Osteoblast (primary cell): ENCODE results near the gene FERD3L. TPM values are rescaled to one million over a fixed set of nuclear protein-coding genes. Genes with fewer than 3 reads are reported as not detected.

ENCODE experiments used
- DNase-seq: peaks from one replicate; pipeline ENCODE4 v3.0.0; 2011; ENCODE audit warnings: low spot score, mixed read lengths; ENCODE audit not compliant: insufficient read length; ENCODE audit errors: missing footprints
- H2AFZ ChIP-seq: 2 replicates; pipeline ENCODE4 v1.6.0; 2011; ENCODE audit warnings: mild to moderate bottlenecking, low read length
- H3K27ac ChIP-seq: 2 replicates; pipeline ENCODE4 v1.5.1; 2011; ENCODE audit warnings: mild to moderate bottlenecking, low read depth, low read length, moderate library complexity
- H3K27me3 ChIP-seq: 2 replicates; pipeline ENCODE4 v1.6.0; 2012; ENCODE audit warnings: mild to moderate bottlenecking, control low read depth, inconsistent platforms, low read length, moderate library complexity; ENCODE audit not compliant: insufficient read depth
- H3K36me3 ChIP-seq: 2 replicates; pipeline ENCODE4 v1.5.1; 2011; ENCODE audit warnings: mild to moderate bottlenecking, low read length, control low read depth, moderate library complexity; ENCODE audit not compliant: insufficient read depth
- H3K4me1 ChIP-seq: 2 replicates; pipeline ENCODE4 v1.5.1; 2011; ENCODE audit warnings: mild to moderate bottlenecking, low read length, control low read depth, moderate library complexity; ENCODE audit not compliant: insufficient read depth
- H3K4me2 ChIP-seq: 2 replicates; pipeline ENCODE4 v1.6.0; 2011; ENCODE audit warnings: mild to moderate bottlenecking, low read length; ENCODE audit not compliant: insufficient read depth
- H3K4me3 ChIP-seq: fragments of 200-600 bp; sonication (generic); 3 replicates; pipeline ENCODE4 v1.5.1; 2012; ENCODE audit warnings: mild to moderate bottlenecking, low read length, inconsistent platforms; ENCODE audit not compliant: insufficient read depth
- H3K79me2 ChIP-seq: 2 replicates; pipeline ENCODE4 v1.6.0; 2012; ENCODE audit warnings: mild to moderate bottlenecking, low read length, control low read depth, inconsistent platforms; ENCODE audit not compliant: insufficient read depth
- H3K9me3 ChIP-seq: 2 replicates; pipeline ENCODE4 v1.5.1; 2011; ENCODE audit warnings: low read depth, low read length, control low read depth
- H4K20me1 ChIP-seq: 2 replicates; pipeline ENCODE4 v1.6.0; 2012; ENCODE audit warnings: mild to moderate bottlenecking, low read length, control low read depth; ENCODE audit not compliant: insufficient read depth
- CTCF ChIP-seq: IDR thresholded peaks from 2 replicates; pipeline ENCODE4 v1.5.1; 2011; ENCODE audit warnings: mild to moderate bottlenecking, low read depth, low read length, moderate library complexity; ENCODE audit errors: extremely low read depth
- total RNA-seq: library from RNA; depleted of rRNA; stranded (reverse); fragments of >200 nt; gene quantifications from 2 replicates; pipeline ENCODE4 v1.2.3, GENCODE V29; 2012

The FERD3L gene
- total RNA-seq, 1 donor: not detected

GRCh38 chr7:19112274-19113001 is 32.8 kb downstream of the FERD3L start:
- no peaks in the 10 kb centered on the region for H3K36me3 ChIP-seq

GRCh38 chr7:19111474-19112273 is 33.5 kb downstream of the FERD3L start:
- H3K4me3 ChIP-seq: peak overlapping the region; percentile 71
- H3K36me3 ChIP-seq: no peaks in the 10 kb centered on the region
- H3K79me2 ChIP-seq: peaks cover 69% of the 10 kb centered on the region
- peaks cover 8% of the 10 kb centered on the region for H4K20me1 ChIP-seq
- no peaks in the 10 kb centered on the region for H3K27me3 ChIP-seq
- peak; percentile 76 for DNase-seq
- TF ChIP-seq CTCF: no peak
- peak overlapping the region; percentile 80 for H3K27ac ChIP-seq
- H2AFZ ChIP-seq: peak overlapping the region; percentile 51
- peaks cover 53% of the 10 kb centered on the region for H3K4me1 ChIP-seq
- H3K4me2 ChIP-seq: peak overlapping the region; percentile 94
- H3K9me3 ChIP-seq: no peaks in the 10 kb centered on the region

More at GRCh38 chr7:19112274-19113001, 32.8 kb downstream of the FERD3L start:
- Histone ChIP-seq H3K27me3 (no peaks in the 10 kb centered on the region), H2AFZ (peak overlapping the region; percentile 51), H3K27ac (peak overlapping the region; percentile 80), H4K20me1 (peaks cover 9% of the 10 kb centered on the region), H3K79me2 (peaks cover 67% of the 10 kb centered on the region), H3K4me1 (peaks cover 48% of the 10 kb centered on the region), H3K4me2 (peak overlapping the region; percentile 94), H3K4me3 (peak overlapping the region; percentile 71), H3K9me3 (no peaks in the 10 kb centered on the region)
- TF ChIP-seq CTCF: no peak
- DNase-seq: peak; percentile 82

- peak; percentile 22 for DNase-seq
- no peaks in the 10 kb centered on the region for H3K36me3 ChIP-seq
- no peak overlapping the region for H3K4me2 ChIP-seq
- H2AFZ ChIP-seq: no peak overlapping the region
- peaks cover 68% of the 10 kb centered on the region for H3K79me2 ChIP-seq
- no peaks in the 10 kb centered on the region for H3K9me3 ChIP-seq
- H3K27ac ChIP-seq: no peak overlapping the region
- H3K4me1 ChIP-seq: peaks cover 60% of the 10 kb centered on the region
- TF ChIP-seq CTCF: no peak
- peaks cover 4% of the 10 kb centered on the region for H4K20me1 ChIP-seq
- no peak overlapping the region for H3K4me3 ChIP-seq
- H3K27me3 ChIP-seq: no peaks in the 10 kb centered on the region
Observed at GRCh38 chr7:19110776-19111175, 34.4 kb downstream of the FERD3L start.

- Histone ChIP-seq H3K36me3 (no peaks in the 10 kb centered on the region), H3K79me2 (peaks cover 62% of the 10 kb centered on the region), H3K4me2 (no peak overlapping the region), H3K4me1 (peaks cover 59% of the 10 kb centered on the region), H4K20me1 (peaks cover 4% of the 10 kb centered on the region), H3K9me3 (no peaks in the 10 kb centered on the region), H2AFZ (no peak overlapping the region), H3K4me3 (no peak overlapping the region), H3K27me3 (no peaks in the 10 kb centered on the region), H3K27ac (no peak overlapping the region)
- no peak for DNase-seq
- no peak for TF ChIP-seq CTCF
Observed at GRCh38 chr7:19110026-19110730, 35.0 kb downstream of the FERD3L start.
